Activated CD4-positive, alpha-beta T cell treated with anti-CD3 and anti-CD28 coated beads, Interleukin-2, Interleukin-6, amounts not matched to agents 100 ng/mL and 50 ng/mL, durations not matched to agents 16 hours and 8 hours (primary cell): Measurements from ENCODE around the gene LRGUK.

ENCODE experiments used
- DNase-seq: peaks from one replicate; pipeline ENCODE4 v3.0.0-alpha.2; 2020

The LRGUK gene

DNA sequence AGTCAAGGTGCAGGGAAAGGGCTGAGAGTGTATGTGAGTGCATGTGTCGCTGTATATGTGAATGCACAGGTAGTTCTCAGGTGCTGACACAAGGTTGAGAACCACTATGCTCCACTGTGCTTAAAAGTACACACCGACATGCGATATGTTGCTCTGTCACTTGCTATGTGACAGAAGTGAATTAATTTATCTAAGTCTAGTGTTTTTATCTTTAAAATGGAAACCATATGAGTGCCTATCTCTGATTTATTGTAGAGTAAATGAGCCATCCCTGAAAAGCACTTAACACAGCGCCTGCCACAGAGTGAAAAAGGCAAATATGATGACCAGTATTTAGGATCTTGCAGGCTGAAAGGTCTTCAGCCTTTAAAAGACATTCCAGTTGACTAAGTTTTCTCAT is 184.7 kb downstream of the LRGUK start:
- DNase-seq: no peak

DNA sequence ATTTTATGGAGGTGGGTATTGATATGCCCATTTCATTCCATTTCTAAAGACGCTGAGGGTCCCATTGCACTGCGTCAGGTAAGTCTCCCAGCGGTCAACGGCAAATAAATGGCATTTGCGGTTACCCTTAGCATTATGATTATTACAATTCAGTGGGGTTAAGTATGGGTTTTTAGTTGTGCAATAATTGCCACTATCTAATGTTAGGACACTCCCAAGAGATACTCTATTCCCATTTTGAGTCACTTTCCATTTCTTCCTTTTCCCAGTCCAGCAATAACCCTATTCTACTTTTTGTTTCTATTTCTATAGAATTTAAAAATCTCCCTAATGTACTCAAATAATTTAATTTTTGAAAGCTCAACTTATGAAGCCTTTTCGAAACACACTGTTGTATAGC is 185.6 kb downstream of the LRGUK start:
- no peak for DNase-seq

- DNase-seq: no peak
Observed at GRCh38 chr7:134313543-134313942, 186.4 kb downstream of the LRGUK start.
